ENCODE measurements around the gene HTR3D.
"Not testable (repeated sequence)": the region's sequence is repeated elsewhere in the genome, so short reads cannot be mapped to it uniquely, and the experiment has no call there.

HTR3D gene

GRCh38 chr3:184016169-184016570 is 15.4 kb upstream of the HTR3D start:
- no peak for DNase-seq (ENCODE audit: low read depth, low spot score)

- DNase-seq (ENCODE audit: low read depth, low spot score) = peak; percentile 21
Observed at GRCh38 chr3:184016811-184017671, 14.5 kb upstream of the HTR3D start.

- peak; percentile 54 for DNase-seq (ENCODE audit: low read depth, low spot score)
Observed at GRCh38 chr3:184017672-184018423, 13.7 kb upstream of the HTR3D start, which contains the start of gene ABCC5. TSS of gene ABCC5 (minus strand) at chr3:184017884. CDS start at chr3:184014392, 3,492 bp downstream.

- no peak for DNase-seq (ENCODE audit: low read depth, low spot score)
Observed at GRCh38 chr3:184018424-184018973, 13.0 kb upstream of the HTR3D start.

GRCh38 chr3:184022323-184022722 is 9.2 kb upstream of the HTR3D start:
- no peak for DNase-seq (ENCODE audit: low read depth, low spot score)

- DNase-seq (ENCODE audit: low read depth, low spot score) = not testable (repeated sequence)
Observed at GRCh38 chr3:184025256-184025655, 6.3 kb upstream of the HTR3D start.

- not testable (repeated sequence) for DNase-seq (ENCODE audit: low read depth, low spot score)
Observed at GRCh38 chr3:184028275-184028890, 3.2 kb upstream of the HTR3D start.

- no peak for DNase-seq (ENCODE audit: low read depth, low spot score)
Observed at GRCh38 chr3:184029443-184029842, 2.1 kb upstream of the HTR3D start.

- DNase-seq (ENCODE audit: low read depth, low spot score) = no peak
Observed at GRCh38 chr3:184030536-184030935, 1.0 kb upstream of the HTR3D start.

- DNase-seq (ENCODE audit: low read depth, low spot score) = no peak
Observed at GRCh38 chr3:184037816-184038215, 6.3 kb downstream of the HTR3D start.

- not testable (repeated sequence) for DNase-seq (ENCODE audit: low read depth, low spot score)
Observed at GRCh38 chr3:184038307-184038706, 6.8 kb downstream of the HTR3D start.

GRCh38 chr3:184039414-184039813 is 7.9 kb downstream of the HTR3D start:
- DNase-seq (ENCODE audit: low read depth, low spot score) = no peak

- no peak for DNase-seq (ENCODE audit: low read depth, low spot score)
Observed at GRCh38 chr3:184040010-184040409, 8.5 kb downstream of the HTR3D start.

GRCh38 chr3:184042617-184043016 is 11.1 kb downstream of the HTR3D start:
- DNase-seq (ENCODE audit: low read depth, low spot score) = no peak

GRCh38 chr3:184045995-184046394 is 14.5 kb downstream of the HTR3D start:
- no peak for DNase-seq (ENCODE audit: low read depth, low spot score)

GRCh38 chr3:184050217-184050847 is 18.8 kb downstream of the HTR3D start:
- no peak for DNase-seq (ENCODE audit: low read depth, low spot score)

- no peak for DNase-seq (ENCODE audit: low read depth, low spot score)
Observed at GRCh38 chr3:184052767-184053166, 21.2 kb downstream of the HTR3D start, which contains the start of gene HTR3C. TSS of gene HTR3C (plus strand) at chr3:184053047. CDS start at chr3:184053081, 34 bp downstream.

GRCh38 chr3:184058029-184058428 is 26.5 kb downstream of the HTR3D start:
- DNase-seq (ENCODE audit: low read depth, low spot score) = no peak

GRCh38 chr3:184059424-184059823 is 27.9 kb downstream of the HTR3D start:
- DNase-seq (ENCODE audit: low read depth, low spot score) = no peak

- DNase-seq (ENCODE audit: low read depth, low spot score) = no peak
Observed at GRCh38 chr3:184062637-184063036, 31.1 kb downstream of the HTR3D start.

- DNase-seq (ENCODE audit: low read depth, low spot score) = no peak
Observed at GRCh38 chr3:184066211-184066610, 34.7 kb downstream of the HTR3D start.
